Neuronal stem cell (in vitro differentiated cells): ENCODE data around the gene OR11L1.

ENCODE experiments used
- DNase-seq: peaks from one replicate; pipeline ENCODE4 v3.0.0-alpha.2; 2013; ENCODE audit warnings: low spot score
- H2AFZ ChIP-seq: one replicate; pipeline ENCODE4 v1.6.1; 2013; ENCODE audit warnings: mild to moderate bottlenecking, low read length, inconsistent platforms
- H2AK5ac ChIP-seq: 2 replicates; pipeline ENCODE4 v1.6.1; 2013; ENCODE audit warnings: low read depth, mild to moderate bottlenecking, inconsistent platforms, low read length, moderate library complexity, mixed read lengths
- H2BK120ac ChIP-seq: 2 replicates; pipeline ENCODE4 v1.6.1; 2013; ENCODE audit warnings: low read depth, mild to moderate bottlenecking, inconsistent platforms, low read length, moderate library complexity, mixed read lengths
- H2BK12ac ChIP-seq: one replicate; pipeline ENCODE4 v1.6.1; 2013; ENCODE audit warnings: low read length, inconsistent platforms
- H2BK15ac ChIP-seq: 2 replicates; pipeline ENCODE4 v1.6.1; 2013; ENCODE audit warnings: mild to moderate bottlenecking, low read length, inconsistent platforms, mixed read lengths
- H2BK5ac ChIP-seq: one replicate; pipeline ENCODE4 v1.6.1; 2013; ENCODE audit warnings: inconsistent platforms, mild to moderate bottlenecking, low read length, moderate library complexity
- H3K14ac ChIP-seq: one replicate; pipeline ENCODE4 v1.6.1; 2013; ENCODE audit warnings: low read length, inconsistent platforms
- H3K18ac ChIP-seq: 2 replicates; pipeline ENCODE4 v1.6.1; 2013; ENCODE audit warnings: low read length, inconsistent platforms
- H3K23ac ChIP-seq: 2 replicates; pipeline ENCODE4 v1.6.1; 2013; ENCODE audit warnings: low read depth, mild to moderate bottlenecking, mixed read lengths, low read length, inconsistent platforms; ENCODE audit not compliant: poor library complexity
- H3K27ac ChIP-seq: replicated peaks from 3 replicates; pipeline ENCODE4 v1.5.1; 2013; ENCODE audit warnings: low read length, inconsistent platforms
- H3K27me3 ChIP-seq, 3 experiments: 2 replicates each; pipeline ENCODE4 v1.6.1; 2013; ENCODE audit warnings: low read length in 3 of 3, mild to moderate bottlenecking in 2 of 3, inconsistent platforms in 1 of 3, low read depth in 1 of 3, mixed read lengths in 1 of 3, moderate library complexity in 1 of 3; ENCODE audit not compliant: control insufficient read depth in 3 of 3, insufficient read depth in 3 of 3
- H3K36me3 ChIP-seq, 2 donors: replicated peaks in 1 of 2; 2 replicates each; pipeline ENCODE4 v1.6.1; 2013; ENCODE audit warnings: low read length in 2 of 2; ENCODE audit not compliant: control insufficient read depth in 2 of 2, insufficient read depth in 2 of 2
- H3K4ac ChIP-seq: 2 replicates; pipeline ENCODE4 v1.6.1; 2013; ENCODE audit warnings: inconsistent platforms, mild to moderate bottlenecking, low read length, moderate library complexity
- H3K4me1 ChIP-seq, 2 donors: 1 replicate in 1 of 2; 2 replicates in 1 of 2; pipeline ENCODE4 v1.6.1; 2013; ENCODE audit warnings: low read length in 2 of 2, low read depth in 1 of 2; ENCODE audit not compliant: control insufficient read depth in 2 of 2, insufficient read depth in 1 of 2
- H3K4me2 ChIP-seq: one replicate; pipeline ENCODE4 v1.6.1; 2013; ENCODE audit warnings: mild to moderate bottlenecking, low read length, inconsistent platforms; ENCODE audit not compliant: insufficient read depth, poor library complexity, severe bottlenecking
- H3K4me3 ChIP-seq, 2 donors: 2 replicates each; pipeline ENCODE4 v1.5.1; 2013; ENCODE audit warnings: low read length in 2 of 2, mild to moderate bottlenecking in 2 of 2, inconsistent platforms in 1 of 2, moderate library complexity in 1 of 2
- H3K79me1 ChIP-seq: one replicate; pipeline ENCODE4 v1.6.1; 2013; ENCODE audit warnings: low read depth, mild to moderate bottlenecking, inconsistent platforms, low read length, moderate library complexity
- H3K9ac ChIP-seq: one replicate; pipeline ENCODE4 v1.6.1; 2013; ENCODE audit warnings: mild to moderate bottlenecking, low read depth, low read length, inconsistent platforms; ENCODE audit not compliant: poor library complexity
- H3K9me3 ChIP-seq, 2 donors: replicated peaks in 1 of 2; 2 replicates each; pipeline versions ENCODE3 to v1.6.1; 2013; ENCODE audit warnings: low read length in 2 of 2, mild to moderate bottlenecking in 2 of 2, inconsistent platforms in 1 of 2, low read depth in 1 of 2, mixed read lengths in 1 of 2, moderate library complexity in 1 of 2; ENCODE audit not compliant: control insufficient read depth in 2 of 2, insufficient read depth in 1 of 2
- H4K8ac ChIP-seq: one replicate; pipeline ENCODE4 v1.6.1; 2013; ENCODE audit warnings: low read depth, mild to moderate bottlenecking, inconsistent platforms, low read length, moderate library complexity
- H4K91ac ChIP-seq: one replicate; pipeline ENCODE4 v1.6.1; 2013; ENCODE audit warnings: low read length, low read depth, mild to moderate bottlenecking, inconsistent platforms; ENCODE audit not compliant: poor library complexity
- WGBS, 2 donors: extraction: QIAGEN DNeasy Blood & Tissue Kit; methylation state at CpG; one replicate each; pipeline ENCODE4 v1.1.7; 2013; ENCODE audit warnings: missing lambda C conversion rate in 2 of 2, mixed read lengths in 1 of 2; ENCODE audit not compliant: insufficient read length in 2 of 2, insufficient replicate concordance in 1 of 2; ENCODE audit errors: extremely low coverage in 2 of 2; 5-methylcytosine and 5-hydroxymethylcytosine counted together

The OR11L1 gene

GRCh38 chr1:247845693-247846017 lies 4.0 kb upstream of the OR11L1 start:
- Histone ChIP-seq H2BK120ac (no peak overlapping the region), H2AK5ac (no peak overlapping the region), H3K27ac (no peak overlapping the region), H3K9ac (no peak overlapping the region), H3K79me1 (no peaks in the 10 kb centered on the region), H3K14ac (no peak overlapping the region), H4K8ac (no peak overlapping the region), H2BK15ac (no peak overlapping the region), H2BK5ac (no peak overlapping the region), H3K27me3 (no peaks in the 10 kb centered on the region), H3K18ac (no peak overlapping the region), H3K4me3 (no peak overlapping the region), H2AFZ (no peak overlapping the region), H4K91ac (no peak overlapping the region), H3K4me2 (no peak overlapping the region), H2BK12ac (no peak overlapping the region), H3K36me3 (no peaks in the 10 kb centered on the region), H3K4me1 (no peaks in the 10 kb centered on the region), H3K4ac (no peak overlapping the region), H3K23ac (no peak overlapping the region), H3K9me3 (peaks cover 0 to 2% of the 10 kb centered on the region in 2 donors)
- WGBS, 2 donors = no CpG with 5 or more reads among the region's 5 CpGs
- no peak for DNase-seq

GRCh38 chr1:247845011-247845692 lies 3.5 kb upstream of the OR11L1 start:
- Histone ChIP-seq H3K36me3 (no peaks in the 10 kb centered on the region), H4K91ac (no peak overlapping the region)
- no CpG with 5 or more reads among the region's 12 CpGs for WGBS, 2 donors

GRCh38 chr1:247843411-247843810 lies 1.7 kb upstream of the OR11L1 start:
- Histone ChIP-seq H4K8ac (no peak overlapping the region), H3K9ac (no peak overlapping the region), H2BK15ac (no peak overlapping the region), H3K4me2 (no peak overlapping the region), H3K27me3 (no peaks in the 10 kb centered on the region), H3K79me1 (no peaks in the 10 kb centered on the region), H2BK5ac (no peak overlapping the region), H3K4me3 (no peak overlapping the region), H3K36me3 (no peaks in the 10 kb centered on the region), H3K27ac (no peak overlapping the region), H2AK5ac (no peak overlapping the region), H3K4me1 (no peaks in the 10 kb centered on the region), H4K91ac (no peak overlapping the region), H3K23ac (no peak overlapping the region), H3K9me3 (peaks cover 0 to 2% of the 10 kb centered on the region in 2 donors), H3K4ac (no peak overlapping the region), H2BK12ac (no peak overlapping the region), H2AFZ (no peak overlapping the region), H3K18ac (no peak overlapping the region), H3K14ac (no peak overlapping the region), H2BK120ac (no peak overlapping the region)
- no CpG with 5 or more reads among the region's 2 CpGs for WGBS, 2 donors
- no peak for DNase-seq

More at GRCh38 chr1:247845011-247845692, 3.5 kb upstream of the OR11L1 start:
- Histone ChIP-seq H3K4me1 (no peaks in the 10 kb centered on the region), H2AK5ac (no peak overlapping the region), H2AFZ (no peak overlapping the region), H2BK120ac (no peak overlapping the region), H3K79me1 (no peaks in the 10 kb centered on the region), H4K8ac (no peak overlapping the region), H3K27me3 (no peaks in the 10 kb centered on the region), H3K4me3 (no peak overlapping the region), H3K27ac (no peak overlapping the region), H3K4me2 (no peak overlapping the region), H3K4ac (no peak overlapping the region), H3K23ac (peak overlapping the region; percentile 38), H3K9me3 (peaks cover 0 to 2% of the 10 kb centered on the region in 2 donors), H2BK12ac (no peak overlapping the region), H2BK15ac (no peak overlapping the region), H3K9ac (no peak overlapping the region), H2BK5ac (no peak overlapping the region), H3K18ac (no peak overlapping the region), H3K14ac (no peak overlapping the region)
- no peak for DNase-seq

- Histone ChIP-seq H4K8ac (no peak overlapping the region), H3K23ac (no peak overlapping the region), H3K9ac (no peak overlapping the region), H3K79me1 (no peaks in the 10 kb centered on the region), H2BK120ac (no peak overlapping the region), H3K18ac (no peak overlapping the region), H3K27ac (no peak overlapping the region), H2BK15ac (no peak overlapping the region), H3K4me2 (no peak overlapping the region), H2BK5ac (no peak overlapping the region), H2AK5ac (no peak overlapping the region), H3K9me3 (peaks cover 0 to 2% of the 10 kb centered on the region in 2 donors), H2AFZ (no peak overlapping the region), H3K4ac (no peak overlapping the region), H3K4me3 (no peak overlapping the region), H4K91ac (no peak overlapping the region), H2BK12ac (no peak overlapping the region), H3K4me1 (no peaks in the 10 kb centered on the region), H3K36me3 (no peaks in the 10 kb centered on the region), H3K14ac (no peak overlapping the region), H3K27me3 (no peaks in the 10 kb centered on the region)
- WGBS, 2 donors = no CpG with 5 or more reads among the region's 2 CpGs
- DNase-seq = no peak
These were observed 878 bp downstream of the OR11L1 start for GRCh38 chr1:247840818-247841217.
